Measurements from ENCODE around the gene NEAT1. TPM values are rescaled to one million over a fixed set of nuclear protein-coding genes. Genes with fewer than 3 reads are reported as not detected.
A peak's percentile ranks its signal among the peaks of the same experiment; 100 is the strongest.
"Not testable (repeated sequence)": the region's sequence is repeated elsewhere in the genome, so short reads cannot be mapped to it uniquely, and the experiment has no call there.

NEAT1 gene
- total RNA-seq, 1 donor from 2014 or later = 74.6 TPM

- DNase-seq (ENCODE audit: low spot score) = no peak
Observed at GRCh38 chr11:65404638-65405339, 17.8 kb upstream of the NEAT1 start.

DNA sequence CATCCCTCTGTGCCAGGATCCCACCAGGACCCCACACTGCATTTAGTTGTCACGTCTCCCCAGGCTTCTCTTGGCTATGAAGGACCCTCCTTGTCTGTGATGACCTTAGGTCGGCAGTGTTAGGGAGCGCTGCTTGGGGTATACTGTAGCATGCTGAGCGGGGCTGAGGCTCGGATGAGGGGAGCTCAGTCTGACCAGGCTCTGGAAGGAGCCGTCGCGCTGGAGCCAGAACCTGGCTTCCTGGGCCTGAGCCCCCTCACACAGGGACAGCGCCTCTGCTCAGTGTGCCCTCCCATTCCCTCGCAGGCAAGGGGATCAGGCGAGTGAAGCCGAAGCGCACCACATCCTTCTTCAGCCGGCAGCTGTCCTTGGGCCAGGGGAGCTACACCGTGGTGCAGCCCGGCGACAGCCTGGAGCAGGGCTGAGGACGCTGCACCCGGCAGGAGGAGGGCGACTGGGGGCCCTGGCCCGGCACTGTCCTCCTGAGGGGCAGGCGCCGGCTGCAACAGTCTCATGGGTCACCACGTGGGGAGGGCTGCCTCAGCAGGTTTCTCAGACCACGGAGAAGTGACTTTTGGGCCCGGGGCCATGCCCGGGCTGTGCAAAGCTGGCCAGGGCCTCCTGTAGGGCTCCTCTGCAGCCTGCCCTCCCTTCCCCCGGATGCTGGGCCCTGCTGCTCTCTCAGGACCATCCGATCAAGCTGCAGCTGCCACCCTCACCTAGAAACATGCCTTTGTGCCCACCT, 11.5 kb upstream of the NEAT1 start:
- DNase-seq (ENCODE audit: low spot score) = no peak

GRCh38 chr11:65411681-65412070, 10.9 kb upstream of the NEAT1 start:
- DNase-seq (ENCODE audit: low spot score) = no peak

DNA sequence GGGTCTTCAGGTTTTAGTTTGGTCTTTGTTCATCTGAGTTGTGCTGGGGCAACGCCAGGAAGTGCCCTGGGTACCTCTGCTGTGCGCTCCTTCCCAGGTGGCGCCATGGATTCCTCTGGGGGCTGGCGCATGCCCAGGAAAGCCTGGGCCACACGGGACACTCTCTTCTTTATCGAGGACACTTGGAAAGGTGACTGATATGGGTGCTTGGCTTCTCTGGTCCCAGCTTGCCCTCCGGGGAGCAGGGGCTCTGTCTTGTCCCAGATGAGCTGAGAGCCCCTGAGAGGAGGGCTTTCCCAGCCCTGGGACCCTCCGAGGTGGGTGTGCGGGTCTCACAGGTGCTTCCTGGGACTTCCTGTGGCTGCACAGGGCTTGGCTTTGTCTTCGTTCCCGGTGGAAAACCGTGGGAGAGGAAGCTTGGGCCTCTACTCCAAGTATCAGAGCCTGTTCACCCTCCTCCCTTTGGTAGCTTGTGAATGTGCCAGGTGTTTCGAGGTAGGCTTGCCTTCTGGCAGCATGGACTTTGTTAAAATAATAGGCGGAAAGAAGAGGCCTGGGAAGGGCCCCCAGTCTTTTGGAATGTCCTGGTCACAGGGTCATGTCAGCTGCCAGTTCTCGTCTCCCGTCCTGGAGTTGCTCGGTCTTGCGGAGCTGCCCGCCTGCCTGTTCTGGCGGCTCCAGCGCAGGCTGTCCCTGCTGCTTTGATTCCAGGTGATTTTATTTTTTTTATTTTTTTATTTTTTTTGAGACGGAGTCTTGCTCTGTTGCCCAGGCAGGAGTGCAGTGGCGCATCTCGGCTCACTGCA, 10.1 kb upstream of the NEAT1 start:
- DNase-seq (ENCODE audit: low spot score) = no peak

DNA sequence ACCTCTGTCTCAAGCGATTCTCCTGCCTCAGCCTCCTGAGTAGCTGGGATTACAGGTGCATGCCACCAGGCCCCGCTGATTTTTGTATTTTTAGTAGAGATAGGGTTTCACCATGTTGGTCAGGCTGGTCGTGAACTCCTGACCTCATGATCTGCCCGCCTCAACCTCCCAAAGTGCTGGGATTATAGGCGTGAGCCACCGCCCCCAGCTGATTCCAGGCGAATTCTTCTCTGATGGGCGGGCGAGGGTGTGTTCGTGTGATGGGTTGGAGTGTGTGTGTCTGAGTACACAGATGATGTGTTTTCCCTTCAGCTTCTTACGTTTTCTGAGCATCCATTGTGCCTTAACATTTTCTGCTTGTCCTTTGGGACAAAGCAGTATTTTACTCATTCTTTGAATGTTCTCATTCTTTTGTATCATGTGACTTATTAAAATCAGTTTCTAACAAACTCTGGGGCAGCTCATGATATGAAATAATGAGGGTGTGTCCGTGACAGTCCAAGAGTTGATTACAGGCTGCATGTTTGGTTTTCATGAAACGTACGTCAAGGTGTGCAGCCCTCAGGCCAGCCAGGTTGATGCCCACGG, 9.4 kb upstream of the NEAT1 start:
- DNase-seq (ENCODE audit: low spot score) = not testable (repeated sequence)

GRCh38 chr11:65414776-65415498, 7.7 kb upstream of the NEAT1 start:
- DNase-seq (ENCODE audit: low spot score) = no peak

- DNase-seq (ENCODE audit: low spot score) = peak; percentile 9
Observed at GRCh38 chr11:65415499-65416340, 6.9 kb upstream of the NEAT1 start.

- peak; percentile 85 for DNase-seq (ENCODE audit: low spot score)
Observed at GRCh38 chr11:65416341-65416824, 6.2 kb upstream of the NEAT1 start.

- DNase-seq (ENCODE audit: low spot score) = peak; percentile 20
Observed at GRCh38 chr11:65416841-65417701, 5.5 kb upstream of the NEAT1 start.

DNA sequence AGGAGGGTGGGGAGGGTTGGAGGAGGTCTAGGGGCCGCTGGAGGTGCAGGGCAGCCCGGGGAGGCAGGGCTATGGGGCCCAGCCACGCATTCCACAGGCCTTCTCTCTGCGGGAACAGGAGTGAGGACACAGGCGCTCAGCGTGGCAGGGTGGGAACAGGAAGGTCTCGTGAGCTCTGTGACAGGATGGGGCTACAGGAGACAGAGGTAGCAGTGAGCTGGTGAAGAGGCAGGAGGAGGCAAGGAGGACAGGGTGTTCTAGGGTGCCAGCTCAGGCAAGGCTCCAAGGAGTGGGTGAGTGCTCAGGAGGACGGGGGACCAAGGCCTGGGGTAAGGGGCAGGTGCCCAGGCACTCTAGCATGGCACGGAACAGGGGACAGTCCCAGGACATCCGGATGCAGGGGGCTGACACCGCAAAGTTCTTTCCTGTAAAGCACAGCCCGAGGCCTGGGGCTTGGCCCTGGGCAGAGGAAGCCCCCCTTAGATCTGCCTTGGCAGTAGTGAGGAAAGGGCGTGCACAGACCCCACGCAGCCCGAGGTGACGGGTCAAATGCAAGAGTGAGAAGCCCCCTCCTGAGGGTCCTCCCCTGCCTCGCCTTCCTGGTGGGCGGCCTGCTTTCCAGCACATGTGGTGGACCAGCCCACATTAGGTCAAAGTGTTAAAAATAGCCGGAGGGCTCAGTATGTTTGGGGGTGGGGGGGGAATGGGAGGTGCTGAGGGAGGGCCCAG, 4.7 kb upstream of the NEAT1 start:
- peak; percentile 55 for DNase-seq (ENCODE audit: low spot score)

- DNase-seq (ENCODE audit: low spot score) = no peak
Observed at GRCh38 chr11:65418431-65418680, 4.2 kb upstream of the NEAT1 start.

DNA sequence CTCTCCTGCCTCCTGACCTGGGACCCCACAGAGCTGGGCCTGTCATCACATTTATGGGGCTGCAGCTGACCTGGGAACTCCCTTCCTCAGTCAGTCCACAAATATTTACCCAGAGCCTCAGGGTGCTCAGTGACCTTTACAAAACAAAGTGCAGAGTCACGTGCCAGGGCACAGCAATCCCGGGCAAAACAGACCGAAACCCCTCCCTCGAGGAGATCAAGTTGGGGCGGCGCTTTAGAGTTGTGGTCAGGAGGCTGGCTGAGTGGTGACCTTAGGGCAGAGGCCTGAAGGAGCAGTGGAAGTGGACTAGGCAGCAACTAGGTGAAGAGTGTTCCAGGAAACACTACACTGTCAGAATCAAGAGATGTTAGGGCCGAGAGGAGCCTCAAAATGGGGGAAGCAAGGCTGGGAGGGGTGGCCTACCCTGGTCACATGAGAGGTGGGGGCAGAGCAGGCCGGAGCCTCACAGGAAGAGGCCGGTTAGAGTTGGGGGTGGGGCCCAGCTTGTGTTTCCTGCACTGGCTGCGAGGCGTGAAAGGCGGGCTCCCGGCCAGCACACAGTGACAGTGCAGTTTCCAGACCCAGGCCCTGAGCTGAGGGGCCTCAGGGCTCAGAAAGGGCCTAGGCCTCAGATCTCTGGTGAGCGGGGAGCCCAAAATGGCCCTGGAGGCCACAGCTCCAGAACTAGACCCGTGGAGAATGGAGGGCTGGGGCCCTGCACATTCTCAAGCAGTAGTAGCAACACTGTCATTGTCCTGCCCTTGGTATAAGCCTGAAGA, 3.7 kb upstream of the NEAT1 start:
- peak; percentile 97 for DNase-seq (ENCODE audit: low spot score)

GRCh38 chr11:65419460-65419771, 3.2 kb upstream of the NEAT1 start:
- no peak for DNase-seq (ENCODE audit: low spot score)

- DNase-seq (ENCODE audit: low spot score) = peak; percentile 97
Observed at GRCh38 chr11:65419772-65420481, 2.7 kb upstream of the NEAT1 start.

DNA sequence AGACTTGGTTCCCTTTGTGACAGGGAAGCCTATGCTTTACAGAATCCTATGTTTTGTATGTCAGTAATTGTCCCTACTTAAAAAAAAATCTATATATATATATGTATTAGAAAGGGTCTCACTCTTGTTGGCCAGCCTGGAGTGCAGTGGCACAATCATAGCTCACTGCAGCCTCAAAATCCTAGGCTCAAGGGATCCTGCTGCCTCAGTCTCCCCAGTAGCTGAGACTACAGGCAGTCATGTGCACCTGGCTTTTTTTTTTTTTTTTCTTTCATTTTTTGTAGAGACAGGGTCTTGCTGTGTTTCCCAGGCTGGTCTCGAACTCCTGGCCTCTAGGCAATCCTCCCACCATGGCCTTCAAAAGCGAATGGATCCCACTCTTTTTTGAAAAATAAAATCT, 2.1 kb upstream of the NEAT1 start:
- no peak for DNase-seq (ENCODE audit: low spot score)

- peak; percentile 98 for DNase-seq (ENCODE audit: low spot score)
Observed at GRCh38 chr11:65420979-65421793, 1.4 kb upstream of the NEAT1 start.

Data from umbilical cord (tissue), 2 donors.